Keratinocyte (primary cell): ENCODE data around the gene LY86. TPM values are rescaled to one million over a fixed set of nuclear protein-coding genes. Genes with fewer than 3 reads are reported as not detected.
"Not testable (repeated sequence)": the region's sequence is repeated elsewhere in the genome, so short reads cannot be mapped to it uniquely, and the experiment has no call there.

Experiments
- DNase-seq: peaks from one replicate; pipeline ENCODE4 v3.0.0-alpha.2; 2011; ENCODE audit warnings: low read depth, missing footprints, low spot score
- FAIRE-seq: peaks from 2 replicates; lab custom pipeline; 2011; peaks lifted over from hg19 to GRCh38; lab: Jason Lieb, UNC
- H2AFZ ChIP-seq: 2 replicates; pipeline ENCODE4 v1.6.0; 2012; ENCODE audit warnings: low read length, control low read depth, inconsistent platforms; ENCODE audit not compliant: control insufficient read depth
- H3K27ac ChIP-seq: 2 replicates; pipeline ENCODE4 v1.5.1; 2011; ENCODE audit warnings: low read length; ENCODE audit not compliant: control insufficient read depth, insufficient read depth
- H3K27me3 ChIP-seq: 3 replicates; pipeline ENCODE4 v1.6.0; 2011; ENCODE audit warnings: low read length; ENCODE audit not compliant: control insufficient read depth, insufficient read depth; ENCODE audit errors: extremely low read depth
- H3K36me3 ChIP-seq, 2 experiments: 2 replicates in 1 of 2; 3 replicates in 1 of 2; pipeline ENCODE4 v1.5.1; 2011; ENCODE audit warnings: low read length in 2 of 2, mild to moderate bottlenecking in 1 of 2; ENCODE audit not compliant: control insufficient read depth in 2 of 2, insufficient read depth in 2 of 2; ENCODE audit errors: extremely low read depth in 1 of 2
- H3K4me1 ChIP-seq: 3 replicates; pipeline ENCODE4 v1.5.1; 2011; ENCODE audit warnings: low read length; ENCODE audit not compliant: control insufficient read depth, insufficient read depth; ENCODE audit errors: extremely low read depth
- H3K4me2 ChIP-seq: 3 replicates; pipeline ENCODE4 v1.6.0; 2011; ENCODE audit warnings: low read depth, low read length; ENCODE audit not compliant: control insufficient read depth, insufficient read depth; ENCODE audit errors: extremely low read depth
- H3K4me3 ChIP-seq, 3 experiments: fragments of 200-600 bp in 1 of 3; sonication (generic) in 1 of 3; 2 replicates in 2 of 3; 3 replicates in 1 of 3; pipeline ENCODE4 v1.5.1; 2011 to 2016; ENCODE audit warnings: low read length in 3 of 3, mild to moderate bottlenecking in 3 of 3, control low read depth in 2 of 3, inconsistent platforms in 1 of 3, low read depth in 1 of 3, mixed read lengths in 1 of 3, mixed run types in 1 of 3, moderate library complexity in 1 of 3; ENCODE audit not compliant: control insufficient read depth in 2 of 3, insufficient read depth in 2 of 3; ENCODE audit errors: extremely low read depth in 1 of 3
- H3K79me2 ChIP-seq: 2 replicates; pipeline ENCODE4 v1.6.0; 2012; ENCODE audit warnings: low read length; ENCODE audit not compliant: control insufficient read depth, insufficient read depth
- H3K9ac ChIP-seq: 3 replicates; pipeline ENCODE4 v1.6.0; 2011; ENCODE audit warnings: low read length; ENCODE audit not compliant: control insufficient read depth, insufficient read depth; ENCODE audit errors: extremely low read depth
- H3K9me1 ChIP-seq: 3 replicates; pipeline ENCODE4 v1.6.0; 2011; ENCODE audit warnings: low read length; ENCODE audit not compliant: control insufficient read depth, insufficient read depth; ENCODE audit errors: extremely low read depth
- H3K9me3 ChIP-seq: 2 replicates; pipeline ENCODE4 v1.5.1; 2012; ENCODE audit warnings: low read depth, low read length; ENCODE audit not compliant: control insufficient read depth
- H4K20me1 ChIP-seq: 3 replicates; pipeline ENCODE4 v1.6.0; 2011; ENCODE audit warnings: low read length; ENCODE audit not compliant: control insufficient read depth, insufficient read depth; ENCODE audit errors: extremely low read depth
- EZH2 ChIP-seq: IDR thresholded peaks from one replicate; pipeline ENCODE4 v1.6.1; 2012; ENCODE audit warnings: inconsistent platforms, mild to moderate bottlenecking, low read length, moderate library complexity
- dilution Hi-C: fragments of 300-500 bp; cut with MboI; formaldehyde crosslinking; loops from one replicate; pipeline ENCODE4 v1.7.0; 2020; ENCODE audit warnings: low sequenced_read_pairs; ENCODE audit not compliant: extremely low pct_ligation_motif_present
- polyA plus RNA-seq, 5 experiments: library from polyadenylated mRNA; depleted of rRNA in 3 of 5; stranded (reverse) in 3 of 5; stranded (forward) in 1 of 5; unstranded in 1 of 5; fragments of >200 nt; gene quantifications; 1 replicate in 1 of 5; 2 replicates in 3 of 5; 3 replicates in 1 of 5; pipeline versions ENCODE4 v1.2.1 to v1.2.3, GENCODE V29; 2011 to 2012; ENCODE audit warnings: missing spikeins in 2 of 5, low read depth in 1 of 5, low replicate concordance in 1 of 5
- TF ChIP-seq, protein P1 (sequence below), 3 experiments: IDR thresholded peaks in 1 of 3; conservative IDR thresholded peaks in 1 of 3; optimal IDR thresholded peaks in 1 of 3; 2 replicates in 2 of 3; 3 replicates in 1 of 3; pipeline versions ENCODE3 to v1.5.1; 2011; ENCODE audit warnings: low read length in 3 of 3, mild to moderate bottlenecking in 3 of 3, moderate library complexity in 2 of 3, control low read depth in 1 of 3, inconsistent platforms in 1 of 3; ENCODE audit not compliant: insufficient read depth in 2 of 3; ENCODE audit errors: extremely low read depth in 1 of 3

The LY86 gene
- polyA plus RNA-seq, 1 donor (not counting 4 experiments of a cell fraction or from before 2014, with no cell fraction given): not detected

DNA sequence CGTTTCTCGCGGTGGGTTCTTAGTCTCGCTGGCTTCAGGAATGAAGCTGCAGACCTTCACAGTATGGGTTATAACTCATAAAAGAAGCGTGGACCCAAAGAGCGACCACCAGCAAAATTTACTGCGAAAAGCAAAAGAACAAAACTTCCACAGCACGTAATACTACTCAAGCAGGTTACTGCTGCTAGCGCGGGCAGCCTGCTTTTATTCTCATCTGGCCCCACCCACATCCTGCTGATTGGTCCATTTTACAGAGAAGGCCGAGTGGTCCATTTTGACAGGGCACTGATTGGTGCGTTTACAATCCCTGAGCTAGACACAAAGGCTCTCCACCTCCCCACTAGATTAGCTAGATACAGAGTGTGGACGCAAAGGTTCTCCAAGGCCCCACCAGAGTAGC, 17.4 kb downstream of the LY86 start:
- no peaks in the 10 kb centered on the region for H3K9me3 ChIP-seq
- H3K4me1 ChIP-seq: no peaks in the 10 kb centered on the region
- H3K4me3 ChIP-seq: no peak overlapping the region
- no peak overlapping the region for H3K27ac ChIP-seq
- H3K9me1 ChIP-seq: no peaks in the 10 kb centered on the region
- dilution Hi-C loops: no loop called here
- H3K4me2 ChIP-seq: no peak overlapping the region
- H4K20me1 ChIP-seq: no peaks in the 10 kb centered on the region
- FAIRE-seq (no peak), DNase-seq (no peak)
- no peak for TF ChIP-seq EZH2
- TF ChIP-seq, protein P1, sequence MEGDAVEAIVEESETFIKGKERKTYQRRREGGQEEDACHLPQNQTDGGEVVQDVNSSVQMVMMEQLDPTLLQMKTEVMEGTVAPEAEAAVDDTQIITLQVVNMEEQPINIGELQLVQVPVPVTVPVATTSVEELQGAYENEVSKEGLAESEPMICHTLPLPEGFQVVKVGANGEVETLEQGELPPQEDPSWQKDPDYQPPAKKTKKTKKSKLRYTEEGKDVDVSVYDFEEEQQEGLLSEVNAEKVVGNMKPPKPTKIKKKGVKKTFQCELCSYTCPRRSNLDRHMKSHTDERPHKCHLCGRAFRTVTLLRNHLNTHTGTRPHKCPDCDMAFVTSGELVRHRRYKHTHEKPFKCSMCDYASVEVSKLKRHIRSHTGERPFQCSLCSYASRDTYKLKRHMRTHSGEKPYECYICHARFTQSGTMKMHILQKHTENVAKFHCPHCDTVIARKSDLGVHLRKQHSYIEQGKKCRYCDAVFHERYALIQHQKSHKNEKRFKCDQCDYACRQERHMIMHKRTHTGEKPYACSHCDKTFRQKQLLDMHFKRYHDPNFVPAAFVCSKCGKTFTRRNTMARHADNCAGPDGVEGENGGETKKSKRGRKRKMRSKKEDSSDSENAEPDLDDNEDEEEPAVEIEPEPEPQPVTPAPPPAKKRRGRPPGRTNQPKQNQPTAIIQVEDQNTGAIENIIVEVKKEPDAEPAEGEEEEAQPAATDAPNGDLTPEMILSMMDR (optimal IDR thresholded peaks at IDR 0.05 in 1 of 3, IDR thresholded peaks at IDR 0.05 in 1 of 3, conservative IDR thresholded peaks at IDR 0.05 in 1 of 3; ENCODE audit: extremely low read depth in 1 of 3, insufficient read depth in 2 of 3, low read length in 3 of 3): no peak
- H3K36me3 ChIP-seq: no peaks in the 10 kb centered on the region
- H2AFZ ChIP-seq: no peak overlapping the region
- no peak overlapping the region for H3K9ac ChIP-seq
- H3K27me3 ChIP-seq: no peaks in the 10 kb centered on the region
- H3K79me2 ChIP-seq: no peaks in the 10 kb centered on the region

DNA sequence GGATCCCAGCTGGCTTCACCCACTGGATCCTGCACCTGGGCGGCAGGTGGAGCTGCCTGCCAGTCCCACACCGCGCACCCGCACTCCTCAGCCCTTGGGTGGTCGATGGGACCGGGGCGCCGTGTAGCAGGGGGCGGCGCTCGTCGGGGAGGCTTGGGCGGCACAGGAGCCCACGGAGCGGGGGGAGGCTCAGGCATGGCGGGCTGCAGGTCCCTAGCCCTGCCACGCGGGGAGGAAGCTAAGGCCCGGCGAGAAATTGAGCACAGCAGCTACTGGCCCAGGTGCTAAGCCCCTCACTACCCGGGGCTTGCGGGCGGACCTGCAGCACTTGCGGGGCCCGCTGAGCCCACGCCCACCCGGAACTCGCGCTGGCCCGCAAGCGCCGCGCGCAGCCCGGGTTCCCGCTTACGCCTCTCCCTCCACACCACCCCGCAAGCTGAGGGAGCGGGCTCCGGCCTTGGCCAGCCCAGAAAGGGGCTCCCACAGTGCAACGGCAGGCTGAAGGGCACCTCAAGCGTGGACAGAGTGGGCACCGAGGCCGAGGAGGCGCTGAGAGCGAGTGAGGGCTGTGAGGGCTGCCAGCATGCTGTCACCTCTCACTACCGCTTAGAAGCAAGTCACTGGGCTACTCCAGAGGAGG, 18.0 kb downstream of the LY86 start:
- H3K27ac ChIP-seq, H3K27me3 ChIP-seq, FAIRE-seq, H3K9me3 ChIP-seq, H4K20me1 ChIP-seq, H3K4me1 ChIP-seq, H3K36me3 ChIP-seq, DNase-seq, dilution Hi-C loops, H2AFZ ChIP-seq, H3K79me2 ChIP-seq, H3K4me3 ChIP-seq, H3K4me2 ChIP-seq, H3K9ac ChIP-seq, H3K9me1 ChIP-seq: not testable (repeated sequence)

DNA sequence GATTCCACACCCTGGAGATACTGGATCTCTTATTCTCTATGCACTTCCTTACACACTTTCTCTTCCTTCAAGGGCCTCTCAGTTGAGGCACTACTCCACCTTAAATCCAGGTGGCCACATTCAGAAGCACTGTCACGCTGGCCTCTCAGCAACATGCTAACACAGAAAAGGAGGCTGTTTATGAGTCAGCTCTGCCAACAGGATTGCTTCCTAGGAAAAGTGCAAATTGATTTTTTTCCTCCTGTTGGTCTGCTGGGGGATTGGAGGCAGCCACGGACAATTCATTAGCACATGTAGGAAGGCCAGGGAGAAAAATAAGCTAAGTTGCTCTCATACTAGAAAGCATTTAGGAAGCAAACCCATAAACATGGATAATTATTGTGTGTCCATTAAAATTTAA, 20.9 kb downstream of the LY86 start:
- H3K9me3 ChIP-seq: no peaks in the 10 kb centered on the region
- H4K20me1 ChIP-seq: no peaks in the 10 kb centered on the region
- no peak overlapping the region for H3K4me2 ChIP-seq
- peaks cover 3% of the 10 kb centered on the region for H3K4me1 ChIP-seq
- H3K27ac ChIP-seq: no peak overlapping the region
- H3K79me2 ChIP-seq: no peaks in the 10 kb centered on the region
- DNase-seq (no peak), FAIRE-seq (no peak)
- no peak overlapping the region for H2AFZ ChIP-seq
- no peak for TF ChIP-seq EZH2
- TF ChIP-seq, protein P1 (optimal IDR thresholded peaks at IDR 0.05 in 1 of 3, IDR thresholded peaks at IDR 0.05 in 1 of 3, conservative IDR thresholded peaks at IDR 0.05 in 1 of 3; ENCODE audit: extremely low read depth in 1 of 3, insufficient read depth in 2 of 3, low read length in 3 of 3): no peak
- peaks cover 10% of the 10 kb centered on the region for H3K27me3 ChIP-seq
- dilution Hi-C loops: no loop called here
- H3K36me3 ChIP-seq: no peaks in the 10 kb centered on the region
- H3K9ac ChIP-seq: no peak overlapping the region
- H3K9me1 ChIP-seq: no peaks in the 10 kb centered on the region
- H3K4me3 ChIP-seq: no peak overlapping the region
